Left ventricle myocardium inferior (tissue), 1 donor: ENCODE data around the gene FLT1. TPM values are rescaled to one million over a fixed set of nuclear protein-coding genes. Genes with fewer than 3 reads are reported as not detected.

Experiments
- DNase-seq: peaks from one replicate; pipeline ENCODE4 v3.0.0-alpha.2; 2020
- H3K27ac ChIP-seq: fragments of 200-600 bp; replicated peaks from 2 replicates; pipeline ENCODE4 v1.8.0; 2021
- H3K27me3 ChIP-seq: fragments of 200-600 bp; 2 replicates; pipeline ENCODE4 v1.8.0; 2021; ENCODE audit warnings: low read depth
- H3K36me3 ChIP-seq: fragments of 200-600 bp; 2 replicates; pipeline ENCODE4 v1.8.0; 2021
- H3K4me1 ChIP-seq: fragments of 200-600 bp; 2 replicates; pipeline ENCODE4 v1.8.0; 2021
- H3K4me3 ChIP-seq: fragments of 200-600 bp; 2 replicates; pipeline ENCODE4 v1.8.0; 2021; ENCODE audit warnings: mild to moderate bottlenecking, moderate library complexity
- H3K9me3 ChIP-seq: fragments of 200-600 bp; replicated peaks from 2 replicates; pipeline ENCODE4 v1.8.0; 2021
- CTCF ChIP-seq: fragments of 200-600 bp; IDR thresholded peaks from 2 replicates; pipeline ENCODE4 v1.8.0; 2021; ENCODE audit warnings: antibody characterized with exemption, mild to moderate bottlenecking, borderline replicate concordance
- intact Hi-C: fragments of 100-400 bp; cut with micrococcal nuclease; formaldehyde crosslinking; loops from one replicate; pipeline ENCODE4 v1.11.0; 2022
- total RNA-seq: library from RNA; stranded (reverse); fragmentation: NEBNext Ultra II Directional; extraction: Animal tissue kit (Norgen Biotek cat#: 25700); gene quantifications from one replicate; pipeline ENCODE4 v1.2.1, GENCODE V29; 2021
- donor health status: DM: no; HTN: yes; CAD: no; lungs with severe emphysema.

The FLT1 gene
- total RNA-seq, 1 donor from 2014 or later: 40.7 TPM

GRCh38 chr13:28316836-28317235 is 178.1 kb downstream of the FLT1 start:
- no peaks in the 10 kb centered on the region for H3K9me3 ChIP-seq
- TF ChIP-seq CTCF: no peak
- H3K36me3 ChIP-seq: peaks cover 21% of the 10 kb centered on the region
- H3K27me3 ChIP-seq: no peaks in the 10 kb centered on the region
- intact Hi-C loops: no loop called here
- no peak for DNase-seq
- no peak overlapping the region for H3K4me3 ChIP-seq
- H3K27ac ChIP-seq: peak overlapping the region; percentile 41
- H3K4me1 ChIP-seq: peaks cover 56% of the 10 kb centered on the region

GRCh38 chr13:28316129-28316528 is 178.8 kb downstream of the FLT1 start:
- intact Hi-C loops: no loop called here
- no peaks in the 10 kb centered on the region for H3K27me3 ChIP-seq
- no peak overlapping the region for H3K4me3 ChIP-seq
- peaks cover 49% of the 10 kb centered on the region for H3K4me1 ChIP-seq
- no peaks in the 10 kb centered on the region for H3K9me3 ChIP-seq
- no peak for TF ChIP-seq CTCF
- H3K27ac ChIP-seq: peak overlapping the region; percentile 41
- peaks cover 28% of the 10 kb centered on the region for H3K36me3 ChIP-seq
- no peak for DNase-seq

GRCh38 chr13:28314879-28315278 is 180.0 kb downstream of the FLT1 start:
- Histone ChIP-seq H3K27me3 (no peaks in the 10 kb centered on the region), H3K4me3 (no peak overlapping the region), H3K27ac (no peak overlapping the region), H3K9me3 (no peaks in the 10 kb centered on the region), H3K4me1 (peaks cover 38% of the 10 kb centered on the region), H3K36me3 (peaks cover 30% of the 10 kb centered on the region)
- intact Hi-C loops: no loop called here
- no peak for DNase-seq
- TF ChIP-seq CTCF: no peak

- DNase-seq: no peak
- no peak overlapping the region for H3K4me3 ChIP-seq
- no peaks in the 10 kb centered on the region for H3K9me3 ChIP-seq
- TF ChIP-seq CTCF: peak; percentile 24
- peaks cover 25% of the 10 kb centered on the region for H3K4me1 ChIP-seq
- no peak overlapping the region for H3K27ac ChIP-seq
- intact Hi-C loops: no loop called here
- H3K36me3 ChIP-seq: peaks cover 37% of the 10 kb centered on the region
- no peaks in the 10 kb centered on the region for H3K27me3 ChIP-seq
These were observed 181.3 kb downstream of the FLT1 start for GRCh38 chr13:28313579-28313978.

GRCh38 chr13:28306325-28306724 is 188.6 kb downstream of the FLT1 start:
- no peak overlapping the region for H3K27ac ChIP-seq
- no peaks in the 10 kb centered on the region for H3K27me3 ChIP-seq
- H3K4me1 ChIP-seq: no peaks in the 10 kb centered on the region
- intact Hi-C loops: no loop called here
- no peaks in the 10 kb centered on the region for H3K9me3 ChIP-seq
- DNase-seq: no peak
- H3K36me3 ChIP-seq: peaks cover 49% of the 10 kb centered on the region
- TF ChIP-seq CTCF: no peak
- H3K4me3 ChIP-seq: no peak overlapping the region

- no peak for DNase-seq
- H3K9me3 ChIP-seq: no peaks in the 10 kb centered on the region
- no peaks in the 10 kb centered on the region for H3K27me3 ChIP-seq
- peaks cover 17% of the 10 kb centered on the region for H3K4me1 ChIP-seq
- intact Hi-C loops: no loop called here
- H3K27ac ChIP-seq: no peak overlapping the region
- no peak overlapping the region for H3K4me3 ChIP-seq
- no peak for TF ChIP-seq CTCF
- peaks cover 33% of the 10 kb centered on the region for H3K36me3 ChIP-seq
These were observed 193.1 kb downstream of the FLT1 start for GRCh38 chr13:28301839-28302238.
